Inferior parietal cortex (tissue), 1 donor: ENCODE measurements around the gene PCK1.

Experiments
- DNase-seq: peaks from one replicate; pipeline ENCODE4 v3.0.0-alpha.2; 2016; ENCODE audit errors: extremely low spot score

PCK1 gene

GRCh38 chr20:57536120-57536708 is 24.7 kb upstream of the PCK1 start:
- no peak for DNase-seq

GRCh38 chr20:57536771-57537724 is 23.9 kb upstream of the PCK1 start:
- DNase-seq, result no peak

GRCh38 chr20:57537822-57538221 is 23.1 kb upstream of the PCK1 start:
- DNase-seq, result no peak

GRCh38 chr20:57539889-57540288 is 21.0 kb upstream of the PCK1 start:
- no peak for DNase-seq

- no peak for DNase-seq
Measured at GRCh38 chr20:57540890-57541580, 19.9 kb upstream of the PCK1 start.

- no peak for DNase-seq
Measured at GRCh38 chr20:57543754-57544153, 17.2 kb upstream of the PCK1 start.

- no peak for DNase-seq
Measured at GRCh38 chr20:57544838-57545564, 15.9 kb upstream of the PCK1 start.

GRCh38 chr20:57545927-57546662 is 14.8 kb upstream of the PCK1 start:
- DNase-seq, result no peak

- no peak for DNase-seq
Measured at GRCh38 chr20:57546956-57547649, 13.8 kb upstream of the PCK1 start.

- DNase-seq, result no peak
Measured at GRCh38 chr20:57548177-57549058, 12.5 kb upstream of the PCK1 start.

GRCh38 chr20:57552471-57552870 is 8.4 kb upstream of the PCK1 start:
- no peak for DNase-seq

GRCh38 chr20:57553376-57554018 is 7.4 kb upstream of the PCK1 start:
- DNase-seq, result no peak

GRCh38 chr20:57555457-57556184 is 5.3 kb upstream of the PCK1 start:
- no peak for DNase-seq

GRCh38 chr20:57556980-57557274 is 4.0 kb upstream of the PCK1 start:
- DNase-seq, result no peak

- no peak for DNase-seq
Measured at GRCh38 chr20:57557926-57558613, 2.8 kb upstream of the PCK1 start.

GRCh38 chr20:57558614-57559288 is 2.2 kb upstream of the PCK1 start:
- no peak for DNase-seq

- DNase-seq, result no peak
Measured at GRCh38 chr20:57559289-57559634, 1.6 kb upstream of the PCK1 start.
